AG09319 (cell line): Measurements from ENCODE around the gene ZBTB42.

Experiments used
- DNase-seq: peaks from one replicate; pipeline ENCODE4 v3.0.0-alpha.2; 2010; ENCODE audit warnings: low read depth; ENCODE audit errors: extremely low read depth
- TF ChIP-seq, protein P1 (sequence below): IDR thresholded peaks from 2 replicates; pipeline ENCODE4 v1.5.1; 2011; ENCODE audit warnings: low read depth, mild to moderate bottlenecking, inconsistent platforms, low read length, moderate library complexity

The ZBTB42 gene

DNA sequence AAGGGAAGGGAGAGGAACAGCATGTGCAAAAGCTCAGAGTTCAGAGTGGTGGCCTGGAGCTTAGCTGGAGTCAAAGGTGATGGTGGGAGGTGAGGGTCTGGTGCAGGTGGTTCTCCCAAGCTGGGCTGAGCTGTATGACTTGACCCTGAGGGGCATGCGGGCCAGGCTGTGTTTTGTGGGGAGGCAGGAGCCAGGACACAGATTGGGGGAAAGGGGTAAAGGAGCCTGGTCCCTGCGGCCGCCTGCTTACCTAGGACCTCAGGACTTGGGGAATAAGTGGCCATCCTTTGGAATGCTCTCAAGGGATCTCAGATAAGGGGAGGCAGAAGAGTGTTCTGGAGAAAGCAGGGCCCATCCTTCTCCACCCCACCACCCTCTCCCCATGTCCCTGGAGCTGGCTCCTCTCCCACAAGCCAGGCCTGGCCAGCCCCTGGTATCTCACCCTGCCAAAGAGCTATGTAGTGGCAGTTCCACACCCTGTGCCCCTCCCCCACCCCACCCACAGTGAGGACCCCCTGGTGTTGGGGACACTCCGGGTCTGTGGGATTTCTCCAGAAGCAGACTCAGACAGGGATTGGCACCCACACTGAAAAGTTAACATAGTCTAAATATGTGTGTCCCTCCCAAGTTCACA is 44.2 kb downstream of the ZBTB42 start:
- TF ChIP-seq, protein P1, sequence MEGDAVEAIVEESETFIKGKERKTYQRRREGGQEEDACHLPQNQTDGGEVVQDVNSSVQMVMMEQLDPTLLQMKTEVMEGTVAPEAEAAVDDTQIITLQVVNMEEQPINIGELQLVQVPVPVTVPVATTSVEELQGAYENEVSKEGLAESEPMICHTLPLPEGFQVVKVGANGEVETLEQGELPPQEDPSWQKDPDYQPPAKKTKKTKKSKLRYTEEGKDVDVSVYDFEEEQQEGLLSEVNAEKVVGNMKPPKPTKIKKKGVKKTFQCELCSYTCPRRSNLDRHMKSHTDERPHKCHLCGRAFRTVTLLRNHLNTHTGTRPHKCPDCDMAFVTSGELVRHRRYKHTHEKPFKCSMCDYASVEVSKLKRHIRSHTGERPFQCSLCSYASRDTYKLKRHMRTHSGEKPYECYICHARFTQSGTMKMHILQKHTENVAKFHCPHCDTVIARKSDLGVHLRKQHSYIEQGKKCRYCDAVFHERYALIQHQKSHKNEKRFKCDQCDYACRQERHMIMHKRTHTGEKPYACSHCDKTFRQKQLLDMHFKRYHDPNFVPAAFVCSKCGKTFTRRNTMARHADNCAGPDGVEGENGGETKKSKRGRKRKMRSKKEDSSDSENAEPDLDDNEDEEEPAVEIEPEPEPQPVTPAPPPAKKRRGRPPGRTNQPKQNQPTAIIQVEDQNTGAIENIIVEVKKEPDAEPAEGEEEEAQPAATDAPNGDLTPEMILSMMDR, result no peak
- DNase-seq, result no peak

DNA sequence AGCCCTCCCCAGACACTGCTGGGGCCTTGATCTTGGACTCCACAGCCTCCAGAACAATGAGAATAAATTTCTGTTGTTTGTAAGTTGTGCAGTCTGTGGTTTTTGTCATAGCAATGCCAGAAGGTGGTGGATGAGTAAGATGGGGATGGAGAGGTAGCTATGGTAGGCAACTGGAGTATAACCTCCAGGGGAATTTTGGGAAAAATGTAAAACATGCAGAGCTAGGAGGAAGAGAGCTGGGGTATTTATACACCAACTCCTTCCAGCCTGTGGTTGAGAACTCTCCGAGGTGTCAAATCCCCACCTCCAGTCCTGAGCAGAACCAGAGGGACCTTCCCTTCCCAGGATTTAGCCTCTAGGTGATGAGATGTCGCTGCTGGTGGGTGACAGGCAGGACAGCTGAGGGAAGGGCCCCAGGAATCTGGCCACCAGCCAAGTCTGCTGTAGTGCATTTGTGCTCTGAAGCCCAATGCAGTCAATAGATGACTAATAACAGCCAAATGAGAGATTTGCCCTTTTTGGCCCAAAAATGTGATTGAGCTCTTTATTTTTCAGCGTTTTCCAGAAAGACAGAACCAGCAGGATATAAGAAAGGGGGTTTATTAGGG is 45.0 kb downstream of the ZBTB42 start:
- TF ChIP-seq, protein P1, result no peak

DNA sequence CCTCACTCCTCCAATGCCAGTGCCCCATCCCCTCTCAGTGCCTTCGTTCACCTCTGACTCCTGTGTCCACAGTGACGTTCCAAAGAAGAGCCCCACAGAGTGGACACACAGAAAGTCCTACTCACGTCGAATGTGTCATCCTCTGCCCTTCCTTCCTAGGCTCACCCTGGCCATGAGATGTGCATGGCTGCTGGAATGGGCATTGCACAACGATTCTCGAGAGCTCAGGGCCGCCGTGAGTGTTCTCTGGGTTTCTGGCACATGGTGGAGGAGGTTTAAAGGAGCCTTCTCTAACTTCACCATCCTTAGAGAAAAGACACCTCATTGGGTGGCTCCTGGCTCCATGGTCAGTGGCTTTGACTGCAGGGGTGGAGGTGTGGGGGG is 51.4 kb downstream of the ZBTB42 start:
- no peak for DNase-seq
- TF ChIP-seq, protein P1, result no peak

More for the DNA sequence above, 45.0 kb downstream of the ZBTB42 start:
- no peak for DNase-seq
